ENCODE results near the gene MYBBP1A. TPM values are rescaled to one million over a fixed set of nuclear protein-coding genes. Genes with fewer than 3 reads are reported as not detected.
A peak's percentile ranks its signal among the peaks of the same experiment; 100 is the strongest.
"Not testable (repeated sequence)": the region's sequence is repeated elsewhere in the genome, so short reads cannot be mapped to it uniquely, and the experiment has no call there.

MYBBP1A gene
- total RNA-seq, 1 donor from 2014 or later, result 47.1 TPM

DNA sequence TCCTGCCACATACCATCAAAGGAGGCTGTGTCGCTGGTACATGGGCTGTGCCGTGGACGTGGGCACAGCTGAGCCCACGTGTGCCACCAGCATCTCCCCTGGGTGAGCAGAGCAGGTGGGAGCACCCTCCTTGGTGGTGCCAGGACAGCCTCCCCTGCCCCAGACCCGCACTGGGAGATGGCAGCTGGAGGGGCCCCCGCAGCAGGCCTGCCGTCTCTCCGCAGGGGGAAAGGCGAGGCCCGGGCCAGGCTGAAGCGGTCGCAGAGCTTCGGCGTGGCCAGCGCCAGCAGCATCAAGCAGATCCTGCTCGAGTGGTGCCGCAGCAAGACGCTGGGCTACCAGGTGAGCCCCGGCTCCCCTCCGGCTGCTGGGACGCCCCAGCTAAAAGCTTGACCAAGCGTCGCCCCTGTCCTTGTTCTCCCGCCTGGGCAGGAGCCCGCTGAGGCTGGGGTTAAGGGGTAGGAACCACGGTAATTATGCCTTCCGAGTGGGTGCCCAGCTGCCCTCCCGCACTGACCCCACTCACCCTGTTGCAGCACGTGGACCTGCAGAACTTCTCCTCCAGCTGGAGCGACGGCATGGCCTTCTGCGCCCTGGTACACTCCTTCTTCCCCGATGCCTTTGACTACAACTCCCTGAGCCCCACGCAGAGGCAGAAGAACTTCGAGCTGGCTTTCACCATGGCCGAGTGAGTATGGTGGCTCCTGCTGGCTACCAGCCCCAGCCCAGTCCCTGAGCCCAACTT lies 41.6 kb upstream of the MYBBP1A start:
- H3K4me3 ChIP-seq, result no peak overlapping the region
- no peak overlapping the region for H3K27ac ChIP-seq
- TF ChIP-seq POLR2AphosphoS5 (IDR thresholded peaks at IDR 0.05; ENCODE audit: insufficient read depth in 1 of 2, low read depth in 1 of 2), result no peak
- TF ChIP-seq, protein P1, sequence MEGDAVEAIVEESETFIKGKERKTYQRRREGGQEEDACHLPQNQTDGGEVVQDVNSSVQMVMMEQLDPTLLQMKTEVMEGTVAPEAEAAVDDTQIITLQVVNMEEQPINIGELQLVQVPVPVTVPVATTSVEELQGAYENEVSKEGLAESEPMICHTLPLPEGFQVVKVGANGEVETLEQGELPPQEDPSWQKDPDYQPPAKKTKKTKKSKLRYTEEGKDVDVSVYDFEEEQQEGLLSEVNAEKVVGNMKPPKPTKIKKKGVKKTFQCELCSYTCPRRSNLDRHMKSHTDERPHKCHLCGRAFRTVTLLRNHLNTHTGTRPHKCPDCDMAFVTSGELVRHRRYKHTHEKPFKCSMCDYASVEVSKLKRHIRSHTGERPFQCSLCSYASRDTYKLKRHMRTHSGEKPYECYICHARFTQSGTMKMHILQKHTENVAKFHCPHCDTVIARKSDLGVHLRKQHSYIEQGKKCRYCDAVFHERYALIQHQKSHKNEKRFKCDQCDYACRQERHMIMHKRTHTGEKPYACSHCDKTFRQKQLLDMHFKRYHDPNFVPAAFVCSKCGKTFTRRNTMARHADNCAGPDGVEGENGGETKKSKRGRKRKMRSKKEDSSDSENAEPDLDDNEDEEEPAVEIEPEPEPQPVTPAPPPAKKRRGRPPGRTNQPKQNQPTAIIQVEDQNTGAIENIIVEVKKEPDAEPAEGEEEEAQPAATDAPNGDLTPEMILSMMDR (IDR thresholded peaks at IDR 0.05), result no peak
- TF ChIP-seq POLR2A (IDR thresholded peaks at IDR 0.05), result no peak
- H3K4me1 ChIP-seq, result peaks cover 26% of the 10 kb centered on the region
- no peaks in the 10 kb centered on the region for H3K9me3 ChIP-seq
- H3K27me3 ChIP-seq, result no peaks in the 10 kb centered on the region
- no peaks in the 10 kb centered on the region for H3K36me3 ChIP-seq
- intact Hi-C loops (cut with DNase I), result no loop called here
- DNase-seq (ENCODE audit: extremely low spot score in 2 of 2), result no peak

DNA sequence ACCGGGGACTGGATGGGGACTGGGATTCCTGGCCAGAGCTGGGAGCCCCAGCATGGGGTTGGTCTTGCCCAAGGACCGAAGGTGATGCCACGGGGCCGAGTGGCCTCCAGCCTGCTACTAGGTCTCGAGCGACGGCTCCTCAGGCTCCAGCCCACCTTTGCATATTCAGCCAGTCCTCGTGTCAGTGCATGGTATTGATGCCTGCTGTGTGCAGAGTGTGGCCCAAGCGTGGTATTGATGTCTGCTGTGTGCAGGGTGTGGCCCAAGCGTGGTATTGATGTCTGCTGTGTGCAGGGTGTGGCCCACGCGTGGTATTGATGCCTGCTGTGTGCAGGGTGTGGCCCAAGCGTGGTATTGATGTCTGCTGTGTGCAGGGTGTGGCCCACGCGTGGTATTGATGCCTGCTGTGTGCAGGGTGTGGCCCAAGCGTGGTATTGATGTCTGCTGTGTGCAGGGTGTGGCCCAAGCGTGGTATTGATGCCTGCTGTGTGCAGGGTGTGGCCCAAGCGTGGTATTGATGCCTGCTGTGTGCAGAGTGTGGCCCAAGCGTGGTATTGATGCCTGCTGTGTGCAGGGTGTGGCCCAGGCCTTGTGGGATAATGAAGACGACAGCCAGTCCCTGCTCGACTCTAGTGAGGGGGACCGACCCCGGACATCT lies 40.6 kb upstream of the MYBBP1A start:
- H3K9me3 ChIP-seq; H3K27ac ChIP-seq; DNase-seq (ENCODE audit: extremely low spot score in 2 of 2); H3K4me3 ChIP-seq; H3K36me3 ChIP-seq; H3K27me3 ChIP-seq; intact Hi-C loops (cut with DNase I): not testable (repeated sequence)
- peaks cover 26% of the 10 kb centered on the region for H3K4me1 ChIP-seq

DNA sequence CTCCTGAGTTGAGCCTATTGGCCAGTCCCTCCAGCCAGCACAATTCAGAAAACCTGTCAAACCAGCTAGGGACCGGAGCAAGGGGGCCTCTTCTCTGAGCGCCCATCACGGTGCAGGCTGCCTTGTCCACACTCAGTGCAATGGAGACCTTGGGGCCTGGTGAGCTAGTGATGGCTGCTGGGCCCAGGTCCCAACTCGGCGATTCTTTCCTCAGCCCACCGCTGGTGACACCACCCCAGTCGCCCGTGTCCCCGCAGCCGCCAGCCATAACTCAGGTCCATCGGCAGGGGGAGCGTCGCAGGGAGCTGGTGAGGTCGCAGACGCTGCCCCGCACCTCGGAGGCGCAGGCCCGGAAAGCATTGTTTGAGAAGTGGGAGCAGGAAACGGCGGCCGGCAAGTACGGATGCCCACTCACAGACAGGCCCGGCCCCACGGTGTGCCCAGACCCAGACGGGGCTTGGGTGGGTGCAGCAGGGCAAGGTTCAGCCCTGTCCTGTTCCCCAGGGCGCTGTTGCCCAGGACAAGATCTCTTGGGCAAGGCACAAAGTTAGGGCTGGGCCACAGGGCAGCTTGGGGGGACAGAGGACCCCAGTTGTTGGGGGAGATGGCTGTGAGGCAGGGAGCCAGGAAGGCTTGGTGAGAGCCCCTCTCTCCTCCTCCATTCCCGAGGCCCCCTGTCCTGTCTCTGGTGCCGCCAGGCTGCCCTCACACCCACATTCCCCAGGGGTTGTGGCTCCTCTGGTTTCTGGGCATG lies 39.9 kb upstream of the MYBBP1A start:
- peaks cover 26% of the 10 kb centered on the region for H3K4me1 ChIP-seq
- H3K36me3 ChIP-seq, result no peaks in the 10 kb centered on the region
- no peak for DNase-seq (ENCODE audit: extremely low spot score in 2 of 2)
- intact Hi-C loops (cut with DNase I), result no loop called here
- H3K27ac ChIP-seq, result no peak overlapping the region
- no peaks in the 10 kb centered on the region for H3K9me3 ChIP-seq
- H3K4me3 ChIP-seq, result no peak overlapping the region
- no peaks in the 10 kb centered on the region for H3K27me3 ChIP-seq
- TF ChIP-seq POLR2AphosphoS5 (IDR thresholded peaks at IDR 0.05; ENCODE audit: insufficient read depth in 1 of 2, low read depth in 1 of 2), result no peak
- no peak for TF ChIP-seq POLR2A (IDR thresholded peaks at IDR 0.05)

DNA sequence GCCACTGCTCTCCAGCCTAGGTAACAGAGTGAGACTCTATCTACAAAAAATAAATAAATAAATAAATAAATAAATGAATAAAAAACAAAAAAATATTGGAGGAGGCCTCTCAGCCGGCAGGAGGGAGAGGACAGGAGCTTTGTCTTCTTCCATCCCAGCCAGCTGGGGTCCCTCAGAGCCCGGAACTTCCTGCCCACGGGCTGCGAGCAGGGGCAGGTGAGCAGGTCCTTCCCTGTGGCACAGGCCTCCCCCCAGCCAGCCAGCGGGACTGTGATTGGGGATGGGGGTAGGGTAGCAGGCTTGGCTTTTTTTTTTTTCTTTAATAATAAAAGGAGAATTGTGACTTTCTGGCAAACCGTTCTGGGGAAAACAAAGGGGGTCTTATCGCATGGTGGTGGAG lies 39.2 kb upstream of the MYBBP1A start:
- Histone ChIP-seq H3K4me1 (peaks cover 23% of the 10 kb centered on the region), H3K36me3 (no peaks in the 10 kb centered on the region), H3K27me3 (no peaks in the 10 kb centered on the region), H3K4me3 (no peak overlapping the region), H3K27ac (no peak overlapping the region), H3K9me3 (no peaks in the 10 kb centered on the region)
- intact Hi-C loops (cut with DNase I), result no loop called here
- DNase-seq (ENCODE audit: extremely low spot score in 2 of 2), result no peak
- TF ChIP-seq, protein P1 (IDR thresholded peaks at IDR 0.05), result no peak
- no peak for TF ChIP-seq POLR2A (IDR thresholded peaks at IDR 0.05)
- no peak for TF ChIP-seq POLR2AphosphoS5 (IDR thresholded peaks at IDR 0.05; ENCODE audit: insufficient read depth in 1 of 2, low read depth in 1 of 2)

DNA sequence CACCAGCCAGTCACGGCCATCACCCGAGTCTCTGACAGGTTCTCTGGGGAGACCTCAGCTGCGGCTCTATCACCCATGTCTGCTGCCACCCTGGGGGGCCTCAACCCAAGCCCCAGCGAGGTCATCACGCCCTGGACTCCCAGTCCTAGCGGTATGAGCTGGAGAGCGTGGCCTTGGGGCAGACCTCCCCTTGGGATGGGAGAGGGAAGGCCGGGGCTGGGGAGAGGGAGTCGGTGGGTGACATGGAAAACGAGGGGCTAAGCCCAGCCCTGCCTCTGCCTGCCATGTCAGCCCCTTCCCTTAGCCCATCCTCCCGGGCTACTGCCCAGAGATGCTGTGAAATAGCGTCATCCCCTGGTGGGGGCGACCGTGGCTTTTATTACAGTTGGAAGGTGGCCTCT lies 37.8 kb upstream of the MYBBP1A start:
- peak overlapping the region; percentile 56 for H3K27ac ChIP-seq
- intact Hi-C loops (cut with DNase I), result no loop called here
- no peak for DNase-seq (ENCODE audit: extremely low spot score in 2 of 2)
- no peaks in the 10 kb centered on the region for H3K27me3 ChIP-seq
- no peak for TF ChIP-seq POLR2AphosphoS5 (IDR thresholded peaks at IDR 0.05; ENCODE audit: insufficient read depth in 1 of 2, low read depth in 1 of 2)
- TF ChIP-seq POLR2A (IDR thresholded peaks at IDR 0.05), result no peak
- TF ChIP-seq, protein P1 (IDR thresholded peaks at IDR 0.05), result no peak
- H3K36me3 ChIP-seq, result no peaks in the 10 kb centered on the region
- H3K4me3 ChIP-seq, result no peak overlapping the region
- peaks cover 11% of the 10 kb centered on the region for H3K4me1 ChIP-seq
- no peaks in the 10 kb centered on the region for H3K9me3 ChIP-seq
